ENCODE measurements around the gene HNRNPH2.

HNRNPH2 gene

DNA sequence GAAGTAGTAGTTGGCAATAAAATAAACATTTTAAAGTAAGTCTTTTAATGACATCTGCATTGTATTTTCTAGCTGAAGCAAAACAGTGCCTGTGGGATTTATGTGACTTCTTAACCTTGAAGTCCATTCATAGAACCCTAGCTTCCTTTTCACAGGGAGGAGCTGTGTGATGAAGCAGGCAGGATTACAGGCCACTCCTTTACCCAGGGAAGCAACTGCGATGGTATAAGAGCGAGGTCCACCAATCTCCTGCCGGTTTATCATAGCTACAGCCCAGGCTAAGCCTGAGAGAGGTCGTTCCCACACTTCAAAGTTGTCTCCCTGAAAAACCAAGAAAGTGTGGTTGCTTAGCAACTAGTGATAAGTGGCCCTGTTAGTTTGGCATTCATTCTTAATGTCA, 10.2 kb upstream of the HNRNPH2 start:
- TF ChIP-seq, protein P1, sequence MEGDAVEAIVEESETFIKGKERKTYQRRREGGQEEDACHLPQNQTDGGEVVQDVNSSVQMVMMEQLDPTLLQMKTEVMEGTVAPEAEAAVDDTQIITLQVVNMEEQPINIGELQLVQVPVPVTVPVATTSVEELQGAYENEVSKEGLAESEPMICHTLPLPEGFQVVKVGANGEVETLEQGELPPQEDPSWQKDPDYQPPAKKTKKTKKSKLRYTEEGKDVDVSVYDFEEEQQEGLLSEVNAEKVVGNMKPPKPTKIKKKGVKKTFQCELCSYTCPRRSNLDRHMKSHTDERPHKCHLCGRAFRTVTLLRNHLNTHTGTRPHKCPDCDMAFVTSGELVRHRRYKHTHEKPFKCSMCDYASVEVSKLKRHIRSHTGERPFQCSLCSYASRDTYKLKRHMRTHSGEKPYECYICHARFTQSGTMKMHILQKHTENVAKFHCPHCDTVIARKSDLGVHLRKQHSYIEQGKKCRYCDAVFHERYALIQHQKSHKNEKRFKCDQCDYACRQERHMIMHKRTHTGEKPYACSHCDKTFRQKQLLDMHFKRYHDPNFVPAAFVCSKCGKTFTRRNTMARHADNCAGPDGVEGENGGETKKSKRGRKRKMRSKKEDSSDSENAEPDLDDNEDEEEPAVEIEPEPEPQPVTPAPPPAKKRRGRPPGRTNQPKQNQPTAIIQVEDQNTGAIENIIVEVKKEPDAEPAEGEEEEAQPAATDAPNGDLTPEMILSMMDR (IDR thresholded peaks at IDR 0.05; ENCODE audit: insufficient read depth, low read length, poor library complexity, severe bottlenecking), result no peak
- no peaks in the 10 kb centered on the region; the same call in 1 of the 2 replicates for H3K36me3 ChIP-seq (ENCODE audit: control insufficient read depth, insufficient read depth, low read length)
- no peak overlapping the region for H3K4me3 ChIP-seq (replicated peaks; ENCODE audit: low read depth, low read length)
- DNase-seq (ENCODE audit: extremely low read depth, insufficient read length), result no peak
- no peaks in the 10 kb centered on the region for H3K27me3 ChIP-seq (replicated peaks; ENCODE audit: control insufficient read depth, insufficient read depth, low read length)

DNA sequence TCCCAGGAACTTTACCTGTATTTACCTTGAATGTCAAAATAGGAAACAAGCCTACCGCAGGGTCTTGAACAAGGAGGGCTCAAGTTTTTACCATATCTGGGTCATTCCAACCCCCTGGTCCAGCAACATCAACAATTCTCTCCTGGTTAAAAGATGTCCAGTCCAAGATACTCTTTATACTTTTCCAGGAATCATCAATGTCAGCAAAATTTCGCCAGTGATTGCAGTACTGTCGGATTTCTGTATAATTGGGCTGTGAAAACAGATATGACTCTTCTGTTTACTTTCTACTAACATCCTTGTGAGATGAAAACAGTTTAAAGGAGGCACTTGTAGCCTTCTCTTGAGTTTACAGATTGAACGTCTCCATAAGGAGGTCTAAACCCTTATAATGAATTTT, 9.3 kb upstream of the HNRNPH2 start:
- DNase-seq (ENCODE audit: extremely low read depth, insufficient read length), result no peak
- TF ChIP-seq, protein P1 (IDR thresholded peaks at IDR 0.05; ENCODE audit: insufficient read depth, low read length, poor library complexity, severe bottlenecking), result no peak
- no peaks in the 10 kb centered on the region for H3K27me3 ChIP-seq (replicated peaks; ENCODE audit: control insufficient read depth, insufficient read depth, low read length)
- H3K4me3 ChIP-seq (replicated peaks; ENCODE audit: low read depth, low read length), result no peak overlapping the region
- H3K36me3 ChIP-seq (ENCODE audit: control insufficient read depth, insufficient read depth, low read length), result no peaks in the 10 kb centered on the region; the same call in 1 of the 2 replicates

DNA sequence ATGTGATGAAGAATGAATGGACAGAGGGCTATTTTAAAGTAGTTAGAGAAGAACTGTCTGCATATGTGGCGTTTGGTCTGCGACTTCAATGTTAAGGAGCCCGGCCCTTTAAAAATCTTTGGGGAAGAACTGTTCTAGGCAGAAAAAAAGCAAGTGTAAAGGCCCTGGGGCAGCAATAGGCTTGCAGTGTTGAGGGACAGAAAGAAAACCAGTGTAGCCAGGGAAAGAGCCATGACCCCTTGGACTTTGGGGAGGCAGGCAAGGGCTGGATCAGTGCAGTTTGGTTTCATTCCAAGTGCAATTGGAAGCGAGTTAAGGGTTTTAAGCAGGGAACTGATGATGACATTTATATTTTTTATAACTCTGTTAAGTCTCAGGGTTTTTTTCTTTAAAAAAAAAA, 8.2 kb upstream of the HNRNPH2 start:
- TF ChIP-seq, protein P1 (IDR thresholded peaks at IDR 0.05; ENCODE audit: insufficient read depth, low read length, poor library complexity, severe bottlenecking), result no peak
- no peak for DNase-seq (ENCODE audit: extremely low read depth, insufficient read length)
- Histone ChIP-seq H3K27me3 (replicated peaks; ENCODE audit: control insufficient read depth, insufficient read depth, low read length) (no peaks in the 10 kb centered on the region), H3K36me3 (ENCODE audit: control insufficient read depth, insufficient read depth, low read length) (no peaks in the 10 kb centered on the region; the same call in 1 of the 2 replicates), H3K4me3 (replicated peaks; ENCODE audit: low read depth, low read length) (no peak overlapping the region)

DNA sequence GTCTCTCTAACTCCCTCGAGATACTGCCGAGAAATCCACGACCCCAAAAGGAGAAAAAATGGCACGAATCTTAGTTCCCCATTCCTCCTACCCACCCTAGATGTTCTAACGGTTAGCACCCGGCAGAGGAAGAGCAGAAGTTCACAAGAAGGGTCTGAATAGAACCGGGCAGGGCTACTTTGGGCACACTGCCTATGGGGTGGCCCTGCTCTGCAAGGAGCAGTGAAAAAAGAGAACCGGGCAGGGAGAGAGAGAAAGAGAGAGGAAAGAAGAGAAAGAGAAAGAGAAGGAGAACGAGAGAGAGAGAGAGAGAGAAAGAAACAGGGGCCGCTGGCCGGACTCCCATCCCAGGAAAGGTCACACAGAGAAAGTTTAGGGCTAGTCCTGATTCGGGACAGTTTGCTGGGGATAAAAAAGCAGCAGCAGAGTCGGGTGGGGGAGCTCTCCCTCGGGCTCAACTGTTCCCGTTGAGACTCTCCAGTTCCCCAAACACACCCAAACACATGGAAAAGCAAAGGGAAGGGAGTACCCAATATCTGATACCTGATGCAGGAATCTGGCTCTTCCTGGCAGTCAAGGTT, 765 bp upstream of the HNRNPH2 start:
- H3K27me3 ChIP-seq (replicated peaks; ENCODE audit: control insufficient read depth, insufficient read depth, low read length), result no peaks in the 10 kb centered on the region
- H3K36me3 ChIP-seq (ENCODE audit: control insufficient read depth, insufficient read depth, low read length), result no peaks in the 10 kb centered on the region
- H3K4me3 ChIP-seq (replicated peaks; ENCODE audit: low read depth, low read length), result peak overlapping the region; percentile 88
- TF ChIP-seq, protein P1 (IDR thresholded peaks at IDR 0.05; ENCODE audit: insufficient read depth, low read length, poor library complexity, severe bottlenecking), result no peak
- DNase-seq (ENCODE audit: extremely low read depth, insufficient read length), result no peak

DNA sequence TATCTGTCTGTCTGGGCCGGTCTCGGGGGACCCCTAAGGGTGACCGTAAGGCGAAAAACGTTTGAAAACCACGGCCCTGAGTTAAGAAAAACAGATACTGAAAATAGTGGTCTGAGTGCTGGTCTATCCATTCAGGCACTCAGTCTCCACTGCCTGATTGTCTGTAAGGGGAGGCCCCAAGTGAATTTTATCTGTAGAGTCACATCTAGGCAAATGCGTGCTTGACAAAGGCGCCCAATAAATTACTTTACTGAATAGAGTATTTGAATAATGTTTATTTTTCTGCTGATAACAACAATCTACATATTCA, 465 bp downstream of the HNRNPH2 start:
- H3K36me3 ChIP-seq (ENCODE audit: control insufficient read depth, insufficient read depth, low read length), result no peaks in the 10 kb centered on the region
- H3K27me3 ChIP-seq (replicated peaks; ENCODE audit: control insufficient read depth, insufficient read depth, low read length), result no peaks in the 10 kb centered on the region
- peak overlapping the region; percentile 68 for H3K4me3 ChIP-seq (replicated peaks; ENCODE audit: low read depth, low read length)
- TF ChIP-seq, protein P1 (IDR thresholded peaks at IDR 0.05; ENCODE audit: insufficient read depth, low read length, poor library complexity, severe bottlenecking), result no peak
- DNase-seq (ENCODE audit: extremely low read depth, insufficient read length), result no peak

DNA sequence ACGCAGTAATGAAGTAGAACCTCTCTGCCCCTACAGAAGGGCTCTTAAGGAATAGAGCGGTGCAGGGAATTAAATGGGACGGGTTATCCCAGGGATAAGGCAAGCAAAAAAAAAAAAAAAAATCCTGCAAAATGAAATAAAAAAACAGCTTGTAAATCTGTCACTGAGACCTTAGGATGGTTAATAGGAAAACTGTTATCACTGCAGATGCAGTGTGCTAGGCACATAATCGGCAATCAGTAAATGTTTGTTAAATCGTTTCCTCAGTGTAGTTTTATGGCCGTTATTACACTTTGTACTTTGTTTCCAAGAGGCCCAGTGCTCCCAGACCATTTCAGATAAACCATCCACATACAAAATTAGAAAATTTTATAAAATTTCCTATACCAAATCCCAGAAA, 1.0 kb downstream of the HNRNPH2 start:
- Histone ChIP-seq H3K27me3 (replicated peaks; ENCODE audit: control insufficient read depth, insufficient read depth, low read length) (no peaks in the 10 kb centered on the region), H3K4me3 (replicated peaks; ENCODE audit: low read depth, low read length) (peak overlapping the region; percentile 68), H3K36me3 (ENCODE audit: control insufficient read depth, insufficient read depth, low read length) (no peaks in the 10 kb centered on the region)
- DNase-seq (ENCODE audit: extremely low read depth, insufficient read length), result no peak
- TF ChIP-seq, protein P1 (IDR thresholded peaks at IDR 0.05; ENCODE audit: insufficient read depth, low read length, poor library complexity, severe bottlenecking), result no peak

Data from GM06990 (cell line).